ENCODE data around the gene ALK. TPM values are rescaled to one million over a fixed set of nuclear protein-coding genes. Genes with fewer than 3 reads are reported as not detected.

The ALK gene
- not detected in 5 replicates for total RNA-seq (2022; extraction: Qiagen RNA extraction)

DNA sequence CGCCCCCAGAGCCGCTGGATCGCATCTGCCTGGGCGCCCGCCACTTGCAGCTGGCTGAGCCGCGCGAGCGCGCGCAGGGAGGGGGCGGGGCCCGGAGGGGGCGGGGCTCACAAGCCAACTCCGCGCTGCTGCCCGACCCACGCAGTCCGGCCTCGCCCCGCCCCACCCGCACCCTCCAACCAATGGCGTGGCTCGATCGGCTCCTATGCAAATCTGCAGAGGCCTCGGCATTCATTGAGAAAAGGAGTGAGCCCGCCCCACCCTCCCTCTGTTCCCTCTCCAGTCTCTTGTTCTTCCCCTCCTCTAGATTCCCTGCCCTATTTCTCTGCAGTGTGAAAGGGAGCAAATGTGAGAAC is at the start of gene ALK:
TSS of gene ALK (minus strand) at position 27 of the 356 bp plus-strand sequence. CDS start 927 bp downstream, outside the sequence.

Other genes starting within 250 kb of the ALK start
- 47.3 to 52.1 TPM (median 49.0 TPM) in 5 replicates for gene YPEL5, start 225.4 kb upstream of the ALK start, total RNA-seq (2022; extraction: Qiagen RNA extraction)

Data from A549 treated with CORT108297 at 1 μM for 4 hours (cell line).